ENCODE data around the gene ZIC1.

Gene ZIC1

GRCh38 chr3:147410116-147410525, 956 bp downstream of the ZIC1 start:
- no peak for DNase-seq (ENCODE audit: low read depth in 2 of 2)

GRCh38 chr3:147410526-147411237, 1.5 kb downstream of the ZIC1 start:
- no peak for DNase-seq (ENCODE audit: low read depth in 2 of 2)

- DNase-seq (ENCODE audit: low read depth in 2 of 2), result no peak
Measured at GRCh38 chr3:147411238-147411814, 2.2 kb downstream of the ZIC1 start.

- DNase-seq (ENCODE audit: low read depth in 2 of 2), result no peak
Measured at GRCh38 chr3:147411815-147412241, 2.7 kb downstream of the ZIC1 start.

- DNase-seq (ENCODE audit: low read depth in 2 of 2), result no peak
Measured at GRCh38 chr3:147412261-147412916, 3.2 kb downstream of the ZIC1 start.

GRCh38 chr3:147412917-147413685, 3.9 kb downstream of the ZIC1 start:
- no peak for DNase-seq (ENCODE audit: low read depth in 2 of 2)

- no peak for DNase-seq (ENCODE audit: low read depth in 2 of 2)
Measured at GRCh38 chr3:147413686-147414389, 4.7 kb downstream of the ZIC1 start.

- DNase-seq (ENCODE audit: low read depth in 2 of 2), result no peak
Measured at GRCh38 chr3:147414390-147415138, 5.4 kb downstream of the ZIC1 start.

GRCh38 chr3:147415286-147415685, 6.1 kb downstream of the ZIC1 start:
- no peak for DNase-seq (ENCODE audit: low read depth in 2 of 2)

GRCh38 chr3:147415874-147416273, 6.7 kb downstream of the ZIC1 start:
- DNase-seq (ENCODE audit: low read depth in 2 of 2), result no peak

- DNase-seq (ENCODE audit: low read depth in 2 of 2), result no peak
Measured at GRCh38 chr3:147416931-147417330, 7.8 kb downstream of the ZIC1 start.

GRCh38 chr3:147417551-147418295, 8.6 kb downstream of the ZIC1 start:
- DNase-seq (ENCODE audit: low read depth in 2 of 2), result no peak

- DNase-seq (ENCODE audit: low read depth in 2 of 2), result no peak
Measured at GRCh38 chr3:147418371-147418781, 9.2 kb downstream of the ZIC1 start.

- DNase-seq (ENCODE audit: low read depth in 2 of 2), result no peak
Measured at GRCh38 chr3:147418808-147419701, 9.9 kb downstream of the ZIC1 start.

GRCh38 chr3:147419781-147420224, 10.6 kb downstream of the ZIC1 start:
- no peak for DNase-seq (ENCODE audit: low read depth in 2 of 2)

- DNase-seq (ENCODE audit: low read depth in 2 of 2), result no peak
Measured at GRCh38 chr3:147420353-147421183, 11.4 kb downstream of the ZIC1 start.

GRCh38 chr3:147421184-147421912, 12.2 kb downstream of the ZIC1 start:
- DNase-seq (ENCODE audit: low read depth in 2 of 2), result no peak

- DNase-seq (ENCODE audit: low read depth in 2 of 2), result no peak
Measured at GRCh38 chr3:147422196-147422595, 13.0 kb downstream of the ZIC1 start.
